ENCODE data around the gene GALNT12. TPM values are rescaled to one million over a fixed set of nuclear protein-coding genes. Genes with fewer than 3 reads are reported as not detected.

GALNT12 gene
- total and polyA plus RNA-seq, 2 experiments from 2014 or later = 14.6 to 23.6 TPM

DNA sequence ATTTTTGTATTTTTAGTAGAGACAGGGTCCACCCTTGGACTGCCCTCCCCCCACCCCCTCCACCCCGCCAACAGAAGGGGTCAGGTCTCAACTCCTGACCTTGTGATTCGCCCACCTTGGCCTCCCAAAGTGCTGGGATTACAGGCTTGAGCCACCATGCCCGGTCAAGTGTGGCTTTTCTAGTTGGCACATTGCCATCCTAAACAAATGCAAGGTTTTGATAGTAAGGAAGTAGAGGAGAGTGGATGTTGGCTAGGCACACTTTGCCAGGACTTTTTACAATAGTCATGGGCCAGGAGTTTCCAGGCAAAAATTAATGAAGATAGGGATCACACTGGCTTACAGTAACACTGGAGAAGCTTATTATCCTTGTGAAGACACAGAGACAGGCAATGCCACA is 62.4 kb downstream of the GALNT12 start (continued):
- TF ChIP-seq, protein P1, sequence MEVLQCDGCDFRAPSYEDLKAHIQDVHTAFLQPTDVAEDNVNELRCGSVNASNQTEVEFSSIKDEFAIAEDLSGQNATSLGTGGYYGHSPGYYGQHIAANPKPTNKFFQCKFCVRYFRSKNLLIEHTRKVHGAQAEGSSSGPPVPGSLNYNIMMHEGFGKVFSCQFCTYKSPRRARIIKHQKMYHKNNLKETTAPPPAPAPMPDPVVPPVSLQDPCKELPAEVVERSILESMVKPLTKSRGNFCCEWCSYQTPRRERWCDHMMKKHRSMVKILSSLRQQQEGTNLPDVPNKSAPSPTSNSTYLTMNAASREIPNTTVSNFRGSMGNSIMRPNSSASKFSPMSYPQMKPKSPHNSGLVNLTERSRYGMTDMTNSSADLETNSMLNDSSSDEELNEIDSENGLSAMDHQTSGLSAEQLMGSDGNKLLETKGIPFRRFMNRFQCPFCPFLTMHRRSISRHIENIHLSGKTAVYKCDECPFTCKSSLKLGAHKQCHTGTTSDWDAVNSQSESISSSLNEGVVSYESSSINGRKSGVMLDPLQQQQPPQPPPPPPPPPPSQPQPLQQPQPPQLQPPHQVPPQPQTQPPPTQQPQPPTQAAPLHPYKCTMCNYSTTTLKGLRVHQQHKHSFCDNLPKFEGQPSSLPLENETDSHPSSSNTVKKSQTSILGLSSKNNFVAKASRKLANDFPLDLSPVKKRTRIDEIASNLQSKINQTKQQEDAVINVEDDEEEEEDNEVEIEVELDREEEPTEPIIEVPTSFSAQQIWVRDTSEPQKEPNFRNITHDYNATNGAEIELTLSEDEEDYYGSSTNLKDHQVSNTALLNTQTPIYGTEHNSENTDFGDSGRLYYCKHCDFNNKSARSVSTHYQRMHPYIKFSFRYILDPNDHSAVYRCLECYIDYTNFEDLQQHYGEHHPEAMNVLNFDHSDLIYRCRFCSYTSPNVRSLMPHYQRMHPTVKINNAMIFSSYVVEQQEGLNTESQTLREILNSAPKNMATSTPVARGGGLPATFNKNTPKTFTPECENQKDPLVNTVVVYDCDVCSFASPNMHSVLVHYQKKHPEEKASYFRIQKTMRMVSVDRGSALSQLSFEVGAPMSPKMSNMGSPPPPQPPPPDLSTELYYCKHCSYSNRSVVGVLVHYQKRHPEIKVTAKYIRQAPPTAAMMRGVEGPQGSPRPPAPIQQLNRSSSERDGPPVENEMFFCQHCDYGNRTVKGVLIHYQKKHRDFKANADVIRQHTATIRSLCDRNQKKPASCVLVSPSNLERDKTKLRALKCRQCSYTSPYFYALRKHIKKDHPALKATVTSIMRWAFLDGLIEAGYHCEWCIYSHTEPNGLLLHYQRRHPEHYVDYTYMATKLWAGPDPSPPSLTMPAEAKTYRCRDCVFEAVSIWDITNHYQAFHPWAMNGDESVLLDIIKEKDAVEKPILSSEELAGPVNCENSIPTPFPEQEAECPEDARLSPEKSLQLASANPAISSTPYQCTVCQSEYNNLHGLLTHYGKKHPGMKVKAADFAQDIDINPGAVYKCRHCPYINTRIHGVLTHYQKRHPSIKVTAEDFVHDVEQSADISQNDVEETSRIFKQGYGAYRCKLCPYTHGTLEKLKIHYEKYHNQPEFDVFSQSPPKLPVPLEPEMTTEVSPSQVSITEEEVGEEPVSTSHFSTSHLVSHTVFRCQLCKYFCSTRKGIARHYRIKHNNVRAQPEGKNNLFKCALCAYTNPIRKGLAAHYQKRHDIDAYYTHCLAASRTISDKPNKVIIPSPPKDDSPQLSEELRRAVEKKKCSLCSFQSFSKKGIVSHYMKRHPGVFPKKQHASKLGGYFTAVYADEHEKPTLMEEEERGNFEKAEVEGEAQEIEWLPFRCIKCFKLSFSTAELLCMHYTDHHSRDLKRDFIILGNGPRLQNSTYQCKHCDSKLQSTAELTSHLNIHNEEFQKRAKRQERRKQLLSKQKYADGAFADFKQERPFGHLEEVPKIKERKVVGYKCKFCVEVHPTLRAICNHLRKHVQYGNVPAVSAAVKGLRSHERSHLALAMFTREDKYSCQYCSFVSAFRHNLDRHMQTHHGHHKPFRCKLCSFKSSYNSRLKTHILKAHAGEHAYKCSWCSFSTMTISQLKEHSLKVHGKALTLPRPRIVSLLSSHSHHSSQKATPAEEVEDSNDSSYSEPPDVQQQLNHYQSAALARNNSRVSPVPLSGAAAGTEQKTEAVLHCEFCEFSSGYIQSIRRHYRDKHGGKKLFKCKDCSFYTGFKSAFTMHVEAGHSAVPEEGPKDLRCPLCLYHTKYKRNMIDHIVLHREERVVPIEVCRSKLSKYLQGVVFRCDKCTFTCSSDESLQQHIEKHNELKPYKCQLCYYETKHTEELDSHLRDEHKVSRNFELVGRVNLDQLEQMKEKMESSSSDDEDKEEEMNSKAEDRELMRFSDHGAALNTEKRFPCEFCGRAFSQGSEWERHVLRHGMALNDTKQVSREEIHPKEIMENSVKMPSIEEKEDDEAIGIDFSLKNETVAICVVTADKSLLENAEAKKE (CRISPR knock-in tag; IDR thresholded peaks at IDR 0.05) = no peak
- no peak for TF ChIP-seq CREB1 (CRISPR knock-in tag; IDR thresholded peaks at IDR 0.05; ENCODE audit: low read depth)
- TF ChIP-seq JUNB (IDR thresholded peaks at IDR 0.05; ENCODE audit: unreplicated experiment) = no peak
- no peak for TF ChIP-seq EZH2 (IDR thresholded peaks at IDR 0.05; ENCODE audit: low read depth, unreplicated experiment)
- no peak for TF ChIP-seq STAT1 (IDR thresholded peaks at IDR 0.05; ENCODE audit: unreplicated experiment)
- no peak for TF ChIP-seq ZNF114 (CRISPR knock-in tag; IDR thresholded peaks at IDR 0.05)
- TF ChIP-seq, protein P2, sequence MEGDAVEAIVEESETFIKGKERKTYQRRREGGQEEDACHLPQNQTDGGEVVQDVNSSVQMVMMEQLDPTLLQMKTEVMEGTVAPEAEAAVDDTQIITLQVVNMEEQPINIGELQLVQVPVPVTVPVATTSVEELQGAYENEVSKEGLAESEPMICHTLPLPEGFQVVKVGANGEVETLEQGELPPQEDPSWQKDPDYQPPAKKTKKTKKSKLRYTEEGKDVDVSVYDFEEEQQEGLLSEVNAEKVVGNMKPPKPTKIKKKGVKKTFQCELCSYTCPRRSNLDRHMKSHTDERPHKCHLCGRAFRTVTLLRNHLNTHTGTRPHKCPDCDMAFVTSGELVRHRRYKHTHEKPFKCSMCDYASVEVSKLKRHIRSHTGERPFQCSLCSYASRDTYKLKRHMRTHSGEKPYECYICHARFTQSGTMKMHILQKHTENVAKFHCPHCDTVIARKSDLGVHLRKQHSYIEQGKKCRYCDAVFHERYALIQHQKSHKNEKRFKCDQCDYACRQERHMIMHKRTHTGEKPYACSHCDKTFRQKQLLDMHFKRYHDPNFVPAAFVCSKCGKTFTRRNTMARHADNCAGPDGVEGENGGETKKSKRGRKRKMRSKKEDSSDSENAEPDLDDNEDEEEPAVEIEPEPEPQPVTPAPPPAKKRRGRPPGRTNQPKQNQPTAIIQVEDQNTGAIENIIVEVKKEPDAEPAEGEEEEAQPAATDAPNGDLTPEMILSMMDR (conservative IDR thresholded peaks at IDR 0.05; ENCODE audit: low read depth in 2 of 2) = no peak
